HG03108 (cell line): ENCODE results near the gene PTPN7.
"Not testable (repeated sequence)": the region's sequence is repeated elsewhere in the genome, so short reads cannot be mapped to it uniquely, and the experiment has no call there.

Experiments used
- ATAC-seq: cut with Tn5 transposase; IDR thresholded peaks from one replicate; pipeline ENCODE4 v1.9.1; 2021; ENCODE audit warnings: moderate library complexity; ENCODE audit not compliant: unreplicated experiment

PTPN7 gene

DNA sequence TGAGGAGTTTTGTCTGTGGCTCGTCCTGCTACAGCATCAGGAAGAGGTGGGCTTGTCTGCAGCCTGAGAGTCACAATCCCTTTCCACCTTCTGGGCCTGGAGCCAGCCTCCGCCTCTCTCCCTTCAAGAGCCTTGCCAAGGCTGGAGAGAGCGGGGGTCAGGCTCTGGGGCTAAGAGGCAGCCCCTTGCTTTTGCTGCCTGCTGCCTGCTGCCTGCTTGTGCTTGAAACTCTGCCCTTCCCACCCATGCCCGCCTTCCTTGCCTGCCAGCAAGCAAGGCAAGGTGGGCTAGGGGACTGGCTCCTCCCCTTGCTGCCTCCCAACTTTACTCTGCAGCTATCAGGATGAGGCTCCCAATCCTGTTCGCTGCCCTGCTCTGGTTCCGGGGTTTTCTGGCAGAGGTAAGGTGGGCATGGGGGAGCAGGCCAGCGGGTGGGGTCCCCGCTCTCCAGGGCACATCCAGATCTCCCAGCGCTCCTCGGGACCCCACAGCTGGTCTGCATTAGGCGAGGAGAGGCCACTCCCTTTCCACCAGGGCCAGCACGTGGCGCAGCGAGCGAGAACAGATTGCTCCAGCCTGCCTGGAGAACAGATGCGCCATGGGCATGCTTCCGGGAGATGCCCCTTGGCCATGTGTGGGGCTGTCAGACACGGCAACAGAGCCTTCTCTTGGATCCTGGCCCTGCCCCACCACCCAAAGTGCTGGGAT, 7.5 kb upstream of the PTPN7 start:
- ATAC-seq = no peak

- ATAC-seq = not testable (repeated sequence)
Observed at GRCh38 chr1:202167054-202167453, 6.7 kb upstream of the PTPN7 start.

DNA sequence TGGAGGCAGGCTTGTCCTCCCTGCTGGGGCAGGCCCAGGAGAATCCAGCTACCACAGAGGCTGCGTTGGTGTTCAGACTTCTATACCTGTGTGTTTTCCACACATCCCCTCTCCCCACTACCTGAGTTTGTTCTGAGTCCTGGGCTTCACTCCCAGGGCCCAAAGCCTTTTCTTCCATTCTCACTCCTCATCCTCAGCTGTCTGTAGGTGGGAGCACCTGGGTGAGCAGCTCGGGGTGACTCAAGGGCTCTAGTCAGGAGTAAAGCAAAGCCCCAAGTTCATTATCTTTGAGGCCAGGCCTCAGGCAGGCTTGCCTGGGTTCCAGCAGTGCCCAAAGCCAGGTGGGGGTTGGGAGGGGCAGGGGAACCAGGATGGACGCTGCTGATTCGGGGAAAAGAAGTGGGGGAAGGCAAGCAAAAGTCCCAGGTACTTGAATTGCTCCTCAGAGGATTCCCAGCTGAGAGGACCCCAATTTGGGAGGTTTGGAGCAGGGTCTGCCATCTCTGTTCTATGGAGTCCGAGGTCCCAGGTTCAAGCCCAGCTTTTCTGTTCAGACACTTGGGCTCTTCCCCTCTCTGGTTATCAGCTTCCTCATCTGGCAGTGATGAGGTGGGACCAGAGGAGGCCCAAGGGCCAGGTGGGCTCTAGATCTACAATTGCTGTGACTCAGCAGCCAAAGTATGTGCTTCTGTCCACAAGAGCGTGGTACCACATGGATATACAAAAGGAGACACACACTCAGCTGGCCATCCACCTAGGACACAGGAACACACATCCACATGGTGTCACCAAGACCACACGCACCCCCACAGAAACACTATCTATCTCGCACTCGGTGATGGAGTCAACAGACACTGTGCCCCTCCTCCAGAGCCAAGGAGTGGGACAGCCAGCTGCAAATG, 5.8 kb upstream of the PTPN7 start:
- ATAC-seq = no peak

GRCh38 chr1:202165267-202165941, 5.0 kb upstream of the PTPN7 start:
- ATAC-seq = no peak

GRCh38 chr1:202164271-202165037, 4.1 kb upstream of the PTPN7 start:
- ATAC-seq = peak; percentile 48

- no peak for ATAC-seq
Observed at GRCh38 chr1:202163281-202164270, 3.2 kb upstream of the PTPN7 start.

DNA sequence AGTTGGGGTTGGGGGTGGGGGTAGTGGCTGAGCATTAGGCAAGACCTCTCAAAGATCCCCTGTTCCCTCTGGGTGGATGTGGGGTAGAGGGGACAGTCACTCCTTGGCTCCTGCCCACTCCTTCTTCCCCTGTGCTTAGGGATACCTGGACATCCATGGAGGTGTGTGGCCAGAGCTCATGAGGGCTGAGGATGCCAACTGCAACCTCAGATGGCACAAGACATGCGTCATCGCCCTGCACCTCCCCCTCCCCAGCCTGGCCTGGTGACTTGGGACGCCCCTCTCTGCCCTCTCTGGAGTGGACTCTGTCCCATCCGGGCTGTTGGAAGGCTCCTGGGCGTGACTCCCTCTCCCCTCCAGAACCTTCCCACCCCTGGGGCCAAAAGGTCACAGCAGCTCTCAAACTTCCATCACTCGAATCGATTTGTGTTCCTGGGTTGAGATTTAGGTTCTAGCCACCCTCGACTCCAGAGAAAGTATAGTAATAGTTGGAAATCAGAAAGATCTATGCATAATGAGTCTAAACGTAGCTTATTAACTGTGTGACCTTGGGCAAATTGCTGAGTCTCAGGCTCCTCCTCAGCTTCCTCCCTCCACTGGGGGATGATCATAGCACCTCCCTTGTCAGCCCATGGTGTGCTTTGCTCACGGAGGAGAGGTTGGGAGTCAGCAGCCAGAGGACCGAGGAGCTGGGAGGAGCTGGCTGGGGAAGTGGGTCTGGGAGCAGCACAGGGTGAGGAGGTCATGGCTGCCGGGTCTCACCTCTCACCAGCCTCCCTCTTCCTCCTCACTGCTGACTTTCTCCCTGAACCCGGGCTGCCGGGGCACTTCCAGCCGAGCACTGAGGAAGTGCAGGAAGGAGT, 2.2 kb upstream of the PTPN7 start:
- no peak for ATAC-seq

- peak; percentile 32 for ATAC-seq
Observed at GRCh38 chr1:202162047-202162417, 1.6 kb upstream of the PTPN7 start.

GRCh38 chr1:202161151-202162046, 997 bp upstream of the PTPN7 start:
- ATAC-seq = no peak

- ATAC-seq = no peak
Observed at GRCh38 chr1:202159534-202160371, 649 bp downstream of the PTPN7 start.

GRCh38 chr1:202158810-202159533, 1.4 kb downstream of the PTPN7 start:
- ATAC-seq = no peak

- no peak for ATAC-seq
Observed at GRCh38 chr1:202157945-202158344, 2.5 kb downstream of the PTPN7 start.

DNA sequence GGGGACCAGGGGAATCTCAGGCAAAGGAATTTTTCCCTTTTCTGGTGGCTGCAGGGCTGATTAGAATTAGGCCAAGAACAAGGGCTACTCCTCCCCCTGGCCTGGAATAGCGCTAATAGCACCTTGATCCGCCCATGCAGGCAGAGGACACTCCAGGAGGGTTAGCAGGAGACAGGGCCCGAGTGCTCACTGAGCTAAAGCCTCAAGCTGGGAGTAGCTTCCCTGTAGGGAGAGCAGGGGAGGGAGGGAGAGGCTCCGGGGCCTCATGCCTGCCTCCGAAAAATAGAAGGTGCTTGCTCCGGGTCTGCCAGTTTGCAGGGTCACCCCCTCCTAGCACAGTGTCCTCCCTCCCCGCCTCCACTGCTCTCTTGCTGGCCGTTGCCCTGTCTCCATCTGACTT, 3.8 kb downstream of the PTPN7 start:
- ATAC-seq = no peak

DNA sequence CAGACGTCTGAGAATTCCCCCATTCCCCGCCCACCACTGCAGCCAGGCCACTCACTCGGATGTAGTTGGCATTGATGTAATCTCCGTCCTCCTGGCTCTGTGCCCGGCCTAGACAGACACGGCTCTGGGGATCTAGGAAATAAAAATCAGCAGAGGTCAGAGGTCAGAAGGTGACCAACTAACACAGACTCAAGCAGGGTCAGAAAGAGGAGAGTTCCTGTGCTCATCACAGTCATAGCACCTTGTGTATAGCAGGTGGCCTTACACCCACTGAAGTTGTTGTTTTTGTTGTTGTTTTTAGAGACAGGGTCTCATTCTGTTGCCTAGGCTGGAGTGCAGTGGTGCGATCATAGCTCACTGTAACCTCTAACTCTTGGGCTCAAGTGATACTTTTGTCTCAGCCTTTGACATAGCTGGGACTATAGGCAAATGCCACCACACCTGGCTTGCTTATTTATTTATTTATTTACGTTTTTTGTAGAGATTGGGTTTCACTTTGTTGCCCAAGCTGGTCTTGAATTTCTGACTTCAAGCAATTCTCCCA, 4.9 kb downstream of the PTPN7 start:
- no peak for ATAC-seq

DNA sequence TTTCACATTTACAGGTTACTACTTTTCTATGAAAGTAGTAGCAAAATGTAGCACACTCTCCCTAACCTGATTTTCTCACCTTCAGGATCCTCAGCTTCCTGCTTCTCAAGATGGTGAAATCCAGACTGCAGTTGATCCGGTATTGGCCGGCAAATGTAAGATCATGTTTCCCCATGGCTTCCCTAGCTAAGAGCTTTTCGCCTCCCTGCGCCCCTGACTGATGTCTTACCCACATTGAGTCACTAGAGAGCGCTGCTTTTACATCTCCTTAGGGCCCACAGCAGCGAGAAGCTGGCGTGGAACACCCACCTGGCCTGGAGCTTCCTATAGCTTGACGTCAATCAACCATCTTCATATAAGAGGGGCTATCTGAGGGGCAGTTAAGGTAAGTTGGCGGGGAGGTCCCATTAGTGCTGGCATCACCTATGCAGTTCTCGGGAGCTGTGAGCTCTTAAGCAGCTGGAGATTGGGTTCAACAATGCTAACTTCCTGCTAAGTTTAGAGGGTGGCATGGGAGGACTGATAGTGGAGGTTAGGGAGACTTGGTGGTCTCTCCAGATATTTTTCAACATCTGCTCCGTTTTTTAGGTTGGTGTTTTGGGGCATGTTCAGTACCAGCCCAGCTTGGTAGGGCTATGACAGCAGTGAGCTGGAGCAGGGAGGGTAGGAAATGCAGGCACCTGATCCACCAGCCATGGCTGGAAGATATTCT, 5.5 kb downstream of the PTPN7 start:
- ATAC-seq = no peak
